ENCODE data around the gene SPACA4. TPM values are rescaled to one million over a fixed set of nuclear protein-coding genes. Genes with fewer than 3 reads are reported as not detected.

Gene SPACA4
- total and polyA plus RNA-seq, 9 of the 15 experiments (the other 6 are each of a cell fraction or from before 2014, with no cell fraction given) = not detected

DNA sequence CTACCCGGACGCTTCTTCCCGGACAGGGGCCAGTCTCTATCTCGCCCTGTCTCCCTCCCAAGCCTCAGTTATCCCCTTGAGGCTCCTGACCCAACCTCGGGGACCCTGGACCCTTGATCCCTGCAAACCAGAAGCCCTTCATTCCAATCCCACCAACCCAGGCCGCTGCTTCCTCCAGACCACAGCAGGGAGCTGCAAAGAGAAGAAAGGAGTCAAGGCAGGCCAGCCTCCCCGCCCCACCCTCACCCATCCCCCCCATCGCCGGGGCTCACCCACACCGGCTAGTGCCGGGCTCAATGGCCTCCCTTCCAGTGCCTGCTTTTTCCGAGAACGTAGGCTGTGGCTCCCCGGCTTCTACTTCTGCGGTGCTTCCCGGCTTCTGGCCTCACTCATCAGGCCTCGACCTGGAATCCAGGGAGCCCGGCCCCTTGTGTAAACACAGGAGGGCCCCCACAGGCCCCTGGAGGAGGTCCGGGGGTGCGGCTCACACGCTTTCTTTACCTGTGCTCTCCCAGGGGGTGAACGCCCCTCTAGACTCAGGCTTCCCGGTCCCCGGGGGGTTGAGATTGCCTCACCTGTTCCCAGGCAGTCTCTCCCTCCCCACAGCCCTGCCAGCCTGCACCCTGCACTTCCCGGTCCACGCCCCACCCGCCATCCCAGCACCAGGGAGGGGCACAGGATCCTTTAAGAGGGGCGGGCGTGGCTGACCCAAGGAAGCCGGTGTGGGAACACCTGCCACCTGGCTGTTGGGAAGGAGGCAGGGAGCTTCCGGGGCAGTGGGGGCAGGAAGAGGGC lies 8.1 kb downstream of the SPACA4 start, which contains the start of gene FAM83E (continued):
- TF ChIP-seq CEBPZ (IDR thresholded peaks at IDR 0.05; ENCODE audit: borderline replicate concordance, low read depth, low read length) = no peak
- TF ChIP-seq, protein P1, sequence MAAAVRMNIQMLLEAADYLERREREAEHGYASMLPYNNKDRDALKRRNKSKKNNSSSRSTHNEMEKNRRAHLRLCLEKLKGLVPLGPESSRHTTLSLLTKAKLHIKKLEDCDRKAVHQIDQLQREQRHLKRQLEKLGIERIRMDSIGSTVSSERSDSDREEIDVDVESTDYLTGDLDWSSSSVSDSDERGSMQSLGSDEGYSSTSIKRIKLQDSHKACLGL (CRISPR knock-in tag; IDR thresholded peaks at IDR 0.05; ENCODE audit: borderline replicate concordance, poor library complexity, severe bottlenecking) = no peak
- no peak for TF ChIP-seq ZKSCAN1 (IDR thresholded peaks at IDR 0.05; ENCODE audit: low read depth, low read length)
- no peak for TF ChIP-seq SAFB (IDR thresholded peaks at IDR 0.05; ENCODE audit: borderline replicate concordance, low read depth, low read length)
- peak; percentile 47 for TF ChIP-seq MBD2 (IDR thresholded peaks at IDR 0.05; ENCODE audit: borderline replicate concordance, low read depth)
- TF ChIP-seq, protein P2, sequence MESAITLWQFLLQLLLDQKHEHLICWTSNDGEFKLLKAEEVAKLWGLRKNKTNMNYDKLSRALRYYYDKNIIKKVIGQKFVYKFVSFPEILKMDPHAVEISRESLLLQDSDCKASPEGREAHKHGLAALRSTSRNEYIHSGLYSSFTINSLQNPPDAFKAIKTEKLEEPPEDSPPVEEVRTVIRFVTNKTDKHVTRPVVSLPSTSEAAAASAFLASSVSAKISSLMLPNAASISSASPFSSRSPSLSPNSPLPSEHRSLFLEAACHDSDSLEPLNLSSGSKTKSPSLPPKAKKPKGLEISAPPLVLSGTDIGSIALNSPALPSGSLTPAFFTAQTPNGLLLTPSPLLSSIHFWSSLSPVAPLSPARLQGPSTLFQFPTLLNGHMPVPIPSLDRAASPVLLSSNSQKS (CRISPR knock-in tag; IDR thresholded peaks at IDR 0.05) = no peak
- TF ChIP-seq HDGF (IDR thresholded peaks at IDR 0.05) = no peak
- TF ChIP-seq GATA2 (CRISPR knock-in tag; IDR thresholded peaks at IDR 0.05) = no peak
- TF ChIP-seq ERF (CRISPR knock-in tag; IDR thresholded peaks at IDR 0.05) = peak; percentile 96
- TF ChIP-seq SMARCB1 (IDR thresholded peaks at IDR 0.05; ENCODE audit: insufficient read length, low read depth) = no peak
- TF ChIP-seq COPS2 (conservative IDR thresholded peaks at IDR 0.05) = no peak
- no peak for TF ChIP-seq ZNF408 (CRISPR knock-in tag; IDR thresholded peaks at IDR 0.05; ENCODE audit: low read depth)
- peak; percentile 98 for TF ChIP-seq POLR2AphosphoS2 (IDR thresholded peaks at IDR 0.05; ENCODE audit: low read length)
- 0 out of 2 replicates have a peak, but pooled peaks have one; percentile 5 for TF ChIP-seq ZNF695 (CRISPR knock-in tag; IDR thresholded peaks at IDR 0.05)
- no peak for TF ChIP-seq SRSF3 (IDR thresholded peaks at IDR 0.05; ENCODE audit: insufficient read depth, low read length)
- no peak for TF ChIP-seq EGR1 (conservative IDR thresholded peaks at IDR 0.05)
- no peak; a peak in 1 of 4 replicates for TF ChIP-seq KDM4B (IDR thresholded peaks at IDR 0.05; ENCODE audit: borderline replicate concordance in 2 of 2, low read depth in 1 of 2)
- no peak for TF ChIP-seq PTTG1 (tag; IDR thresholded peaks at IDR 0.05; ENCODE audit: low read depth)
- 0 out of 2 replicates have a peak, but pooled peaks have one; percentile 61 for TF ChIP-seq ZNF57 (CRISPR knock-in tag; IDR thresholded peaks at IDR 0.05)
- no peak for TF ChIP-seq RAD51 (IDR thresholded peaks at IDR 0.05; ENCODE audit: borderline replicate concordance, low read depth)
